NCI-H526 (cell line): ENCODE data around the gene ADAMTS8.

Experiments used
- DNase-seq, 2 experiments: peaks; one replicate each; lab custom pipeline; 2025; lab: John Stamatoyannopoulos, UW

The ADAMTS8 gene

DNA sequence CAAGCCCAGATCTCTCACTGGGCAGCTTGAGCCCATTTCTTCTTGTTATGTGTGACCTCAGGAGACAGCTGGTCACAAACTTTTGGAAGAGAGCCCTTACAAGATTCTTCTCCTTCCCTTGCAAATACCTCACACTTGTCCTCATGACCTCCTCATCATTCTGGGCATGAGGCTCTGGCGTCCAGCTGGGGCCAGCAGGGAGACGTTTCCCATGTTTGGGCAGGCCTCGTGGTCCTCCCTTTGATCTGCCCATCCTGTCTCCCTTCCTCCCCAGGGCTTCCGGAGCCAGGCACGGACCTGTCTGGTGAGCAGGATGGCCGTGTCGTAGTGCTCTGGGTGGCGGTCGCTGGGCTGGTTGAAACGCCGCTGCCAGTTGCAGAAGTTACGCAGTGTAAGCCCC, 9.7 kb downstream of the ADAMTS8 start:
- no peak for DNase-seq

DNA sequence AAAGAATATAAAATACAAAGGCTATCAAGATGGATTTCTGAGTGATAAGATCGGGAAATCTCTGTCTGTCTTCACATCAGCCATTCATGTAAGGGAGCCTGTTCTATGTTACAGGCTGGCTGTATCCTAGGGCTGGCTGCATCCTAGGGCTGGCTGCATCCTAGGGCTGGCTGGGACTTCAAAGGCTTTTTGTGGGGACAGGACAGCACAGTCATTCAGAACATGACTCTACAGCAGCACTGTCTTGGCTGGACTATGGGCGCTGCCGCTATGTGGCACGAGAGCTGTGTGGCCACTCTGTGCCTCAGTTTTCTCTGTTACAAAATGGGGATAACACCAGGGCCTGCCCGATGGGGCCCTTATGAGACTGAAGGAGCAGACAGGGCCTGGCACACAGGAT, 10.2 kb downstream of the ADAMTS8 start:
- no peak for DNase-seq

DNA sequence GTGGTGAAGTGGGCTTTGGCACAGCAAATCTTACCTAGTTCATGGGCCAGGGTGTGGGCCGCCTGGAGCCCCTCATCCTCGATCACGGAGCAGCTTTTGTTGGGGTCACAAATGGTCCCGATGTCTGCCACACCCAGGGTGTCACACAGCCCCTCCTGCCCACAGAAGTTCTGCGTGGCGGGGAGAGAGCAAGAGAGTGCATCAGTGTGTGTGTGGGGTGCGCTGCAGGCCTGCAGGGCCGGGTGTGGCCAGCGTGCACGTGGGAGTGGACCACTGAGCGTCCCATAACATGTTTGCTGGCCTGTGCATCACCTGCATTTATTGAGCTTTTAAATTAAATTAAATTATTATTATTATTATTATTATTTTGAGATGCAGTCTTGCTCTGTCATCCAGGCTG, 11.5 kb downstream of the ADAMTS8 start:
- DNase-seq: no peak

DNA sequence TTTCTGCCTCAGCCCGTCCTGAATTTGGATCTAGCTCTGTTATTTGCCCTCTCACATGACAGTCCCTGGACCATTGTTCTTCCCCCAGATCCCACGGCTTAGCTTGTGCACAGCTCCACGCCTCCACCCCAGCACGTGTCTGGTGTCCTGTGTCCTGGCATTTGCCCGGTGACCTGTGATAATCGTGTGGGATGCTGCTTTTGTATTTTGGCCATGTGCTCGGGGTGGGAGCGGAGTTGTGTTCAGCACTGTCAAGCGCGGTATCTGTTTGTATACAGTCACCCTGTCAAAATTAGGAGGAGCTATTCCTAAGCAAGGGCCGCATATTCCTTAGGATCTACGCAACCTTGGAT, 11.9 kb downstream of the ADAMTS8 start:
- no peak for DNase-seq

DNA sequence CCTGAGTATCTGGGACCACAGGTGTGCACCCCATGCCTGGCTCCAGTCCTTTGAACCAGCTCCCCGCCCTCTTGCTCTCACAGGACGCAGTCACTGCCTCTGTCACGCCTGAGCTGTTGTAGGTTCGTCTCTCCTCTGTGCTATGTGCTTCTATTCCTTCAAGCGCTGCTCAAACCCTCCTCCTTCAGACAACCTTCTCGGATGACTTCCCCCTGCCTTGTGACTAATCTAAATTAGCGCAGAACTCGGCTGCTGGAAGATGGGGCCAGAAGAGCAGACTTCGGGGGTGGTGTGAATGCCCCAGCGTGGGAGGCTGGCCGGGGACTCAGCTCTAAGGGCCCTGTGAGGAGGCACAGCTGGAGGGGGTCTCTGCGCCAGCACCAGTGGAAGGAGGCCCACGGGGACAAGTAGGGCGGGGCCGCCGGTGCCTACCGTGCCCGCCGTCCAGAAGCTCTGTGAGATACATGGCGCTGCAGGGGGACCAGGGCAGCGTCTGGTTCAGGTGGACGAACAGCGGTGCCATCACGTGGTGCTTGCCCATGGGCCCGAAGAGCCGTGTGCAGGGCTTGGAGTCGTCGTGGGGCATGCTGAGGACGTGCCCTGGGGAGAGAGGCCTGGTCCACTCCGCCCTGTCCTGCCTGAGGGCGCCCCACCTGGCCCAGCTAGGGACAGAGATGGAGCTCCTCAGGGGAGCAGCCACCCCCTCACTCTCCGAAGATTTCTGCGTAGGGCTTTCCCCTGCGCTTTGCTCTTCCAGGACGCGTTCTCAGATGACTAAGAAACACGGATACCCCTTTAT, 12.5 kb downstream of the ADAMTS8 start:
- DNase-seq: no peak

DNA sequence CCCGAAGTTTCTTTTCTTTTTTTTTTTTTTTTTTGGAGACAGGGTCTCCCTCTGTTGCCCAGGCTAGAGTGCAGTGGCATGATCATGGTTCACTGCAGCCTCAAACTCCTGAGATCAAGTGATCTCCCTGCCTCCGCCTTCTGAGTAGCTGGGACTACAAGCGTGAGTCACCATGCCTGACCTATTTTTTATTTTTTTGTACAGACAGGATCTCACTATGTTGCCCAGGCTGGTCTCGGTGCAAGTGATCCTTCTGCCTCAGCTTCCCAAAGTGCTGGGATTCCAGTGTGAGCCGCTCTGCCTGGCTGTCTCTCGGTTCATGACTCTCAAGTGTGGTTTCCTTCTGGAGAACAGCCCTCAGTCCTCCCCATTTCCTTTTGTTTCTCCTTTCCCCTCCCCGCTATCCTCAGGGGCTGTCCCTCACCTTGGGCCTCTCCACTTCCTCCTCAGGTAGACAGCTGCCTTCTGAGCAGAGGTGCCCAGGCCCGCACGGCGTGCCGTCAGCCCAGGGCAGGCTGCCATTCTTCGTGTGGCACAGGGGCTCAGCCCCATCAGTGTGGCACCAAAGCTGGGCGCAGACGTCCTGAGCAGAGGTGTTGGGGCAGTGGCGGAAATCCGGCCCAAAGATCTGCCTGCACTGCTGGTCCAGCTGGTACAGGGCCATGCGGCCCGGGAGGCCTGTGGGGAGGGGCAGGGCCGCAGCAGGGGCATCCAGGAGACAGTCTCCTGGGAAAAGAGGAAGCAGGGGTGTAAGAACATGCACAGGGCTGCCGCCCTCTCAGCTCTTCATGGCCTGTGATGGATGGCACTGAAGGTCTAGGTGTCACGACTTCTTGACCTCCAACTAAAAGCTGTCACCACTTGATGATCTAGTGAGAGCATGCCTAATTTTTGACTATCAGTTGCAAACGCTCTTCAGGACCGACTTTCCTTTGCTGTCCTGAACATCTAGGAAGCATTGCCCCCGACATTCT, 14.0 kb downstream of the ADAMTS8 start:
- no peak for DNase-seq

- no peak for DNase-seq
Observed at GRCh38 chr11:130413405-130414106, 14.9 kb downstream of the ADAMTS8 start.

- DNase-seq: no peak
Observed at GRCh38 chr11:130411223-130411622, 17.2 kb downstream of the ADAMTS8 start.

GRCh38 chr11:130409594-130410388, 18.6 kb downstream of the ADAMTS8 start:
- DNase-seq: no peak

DNA sequence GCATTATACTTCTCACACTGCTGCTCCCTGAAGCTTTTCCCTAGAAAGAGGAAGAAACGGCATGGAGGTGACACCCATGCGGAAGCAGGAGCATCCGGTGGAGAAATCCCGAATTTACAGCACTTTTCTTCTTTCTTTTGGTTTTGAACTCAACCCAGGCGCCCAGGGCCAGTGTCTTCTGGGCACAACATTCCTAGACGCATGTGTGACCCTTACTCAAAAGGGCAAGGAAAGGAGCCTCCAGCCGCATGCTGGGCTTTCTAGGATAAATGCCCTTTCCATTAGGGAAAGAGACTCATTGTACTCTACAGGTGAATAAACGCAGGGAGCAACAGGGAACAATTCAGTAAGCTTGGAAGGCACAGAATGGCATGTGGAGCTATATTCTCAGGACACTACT, 19.5 kb downstream of the ADAMTS8 start:
- no peak for DNase-seq

- no peak for DNase-seq
Observed at GRCh38 chr11:130408401-130408890, 20.0 kb downstream of the ADAMTS8 start.

GRCh38 chr11:130407978-130408377, 20.4 kb downstream of the ADAMTS8 start:
- DNase-seq: no peak

GRCh38 chr11:130405428-130405827, 23.0 kb downstream of the ADAMTS8 start:
- no peak for DNase-seq

DNA sequence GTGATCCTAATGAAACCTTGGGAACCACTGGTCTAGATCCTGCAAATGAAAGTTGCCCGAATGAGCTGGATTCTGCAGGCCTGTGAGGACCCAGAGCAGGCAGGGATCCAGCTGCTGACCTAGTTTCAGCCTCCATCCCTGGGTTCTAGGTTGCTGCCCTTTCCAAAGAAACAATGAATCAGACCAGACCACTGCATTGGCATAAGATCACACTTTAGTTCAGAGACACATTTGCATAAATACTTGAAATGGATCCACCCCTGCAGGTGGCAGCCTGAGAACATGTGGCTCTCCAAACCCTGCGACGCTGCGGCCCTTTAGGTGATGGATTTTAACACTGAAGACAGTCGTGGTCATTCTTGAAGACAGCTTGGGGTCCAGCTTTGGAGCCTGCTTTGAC, 23.7 kb downstream of the ADAMTS8 start:
- DNase-seq: peak; percentile 34 to 83

DNA sequence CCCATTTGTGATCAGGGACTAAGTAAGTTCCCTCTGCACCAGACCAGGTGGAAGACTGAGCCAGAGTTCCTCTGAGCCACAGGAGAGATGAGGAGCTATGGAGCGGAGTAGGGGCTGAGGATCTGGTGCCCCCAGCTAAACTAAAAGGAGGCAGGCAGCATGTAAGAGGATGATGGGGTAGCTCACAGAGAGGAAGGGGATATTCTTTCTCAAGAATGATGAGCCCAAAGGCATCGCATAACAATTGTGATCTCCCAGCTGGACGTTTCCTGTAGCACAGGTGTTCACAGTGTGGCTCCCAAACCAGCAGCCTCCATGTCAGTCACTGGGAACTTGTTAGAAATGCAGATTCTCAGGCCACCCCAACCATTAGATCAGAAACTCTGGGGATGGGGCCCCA, 24.4 kb downstream of the ADAMTS8 start:
- DNase-seq: no peak

- DNase-seq: peak in 1 of 2 experiments; percentile 35
Observed at GRCh38 chr11:130403271-130403804, 25.1 kb downstream of the ADAMTS8 start.

DNA sequence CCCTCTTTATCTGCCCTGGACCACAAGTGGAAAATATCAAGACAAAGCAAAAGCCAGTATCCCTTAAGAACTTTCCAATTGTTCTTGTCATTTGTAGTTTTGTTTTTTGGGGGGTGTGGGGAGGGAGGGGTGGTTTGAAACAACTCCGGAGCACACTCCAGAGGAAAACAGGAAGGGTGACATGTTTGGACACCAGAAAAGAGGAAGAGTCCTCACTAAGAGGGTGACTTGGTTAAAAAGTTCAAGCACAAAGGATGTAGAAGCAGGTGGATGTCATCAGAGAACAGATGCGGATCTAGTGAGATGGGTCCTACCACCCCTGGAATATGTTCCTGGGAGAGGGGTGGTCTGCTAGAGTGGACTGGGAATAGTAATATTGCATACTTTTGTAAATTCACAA, 25.8 kb downstream of the ADAMTS8 start:
- DNase-seq: no peak

DNA sequence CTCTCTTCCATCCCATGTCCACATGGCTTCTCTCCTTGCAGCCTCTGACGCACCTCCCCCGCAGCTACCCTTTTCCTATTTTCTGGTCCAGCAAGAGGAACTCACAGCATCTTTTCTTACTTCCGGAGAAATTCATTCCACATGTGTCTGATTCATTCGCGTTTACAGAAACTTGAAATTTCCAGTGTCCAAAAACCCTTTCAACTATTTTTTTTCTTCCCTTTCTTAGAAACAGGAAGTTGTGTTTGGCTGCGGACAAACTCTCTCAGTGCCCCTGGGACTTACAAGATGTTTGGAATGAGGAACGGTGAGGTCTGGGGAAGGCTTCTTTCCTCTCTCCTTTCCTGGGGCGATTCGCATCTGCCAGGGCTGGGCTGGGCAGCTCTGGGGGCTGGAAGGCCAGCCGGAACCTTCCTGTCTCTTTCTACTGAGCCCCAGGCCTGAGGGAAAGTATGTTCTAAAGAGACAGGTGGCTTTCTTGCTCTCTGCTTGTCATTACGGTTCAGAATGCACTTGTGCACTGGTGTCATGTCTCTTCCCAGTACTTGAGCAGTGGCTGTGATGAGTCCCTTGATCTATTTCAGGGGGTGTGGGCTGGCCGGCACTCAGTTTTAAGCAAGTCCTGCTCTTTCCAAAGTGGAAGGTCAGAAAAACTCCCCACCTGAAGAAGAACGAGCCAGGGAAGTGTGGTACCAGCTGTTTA, 27.5 kb downstream of the ADAMTS8 start:
- DNase-seq: no peak

DNA sequence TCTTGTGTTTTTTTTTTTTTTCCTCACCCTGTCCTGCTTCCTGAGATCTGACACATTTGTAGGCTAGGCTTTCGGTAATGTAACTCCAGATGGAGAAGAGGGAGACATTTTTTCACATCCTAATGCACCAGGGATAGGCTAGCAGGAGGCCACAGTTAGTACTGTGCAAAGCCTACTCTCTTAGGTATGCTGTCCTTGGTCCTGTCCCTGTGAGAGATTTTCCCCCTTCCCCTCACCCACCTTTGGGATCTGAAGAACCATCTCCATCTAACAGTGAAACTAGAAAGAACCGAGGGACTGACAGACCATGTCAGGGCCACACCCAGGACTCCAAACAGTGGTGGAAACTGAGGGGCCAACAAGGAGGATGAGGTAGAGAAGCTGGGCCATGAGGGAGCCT, 29.2 kb downstream of the ADAMTS8 start:
- DNase-seq: no peak

- no peak for DNase-seq
Observed at GRCh38 chr11:130397780-130398179, 30.6 kb downstream of the ADAMTS8 start.

GRCh38 chr11:130396965-130397364, 31.4 kb downstream of the ADAMTS8 start:
- DNase-seq: no peak
